ENCODE data around the gene LRRC3C.
A peak's percentile ranks its signal among the peaks of the same experiment; 100 is the strongest.
"Not testable (repeated sequence)": the region's sequence is repeated elsewhere in the genome, so short reads cannot be mapped to it uniquely, and the experiment has no call there.

The LRRC3C gene

DNA sequence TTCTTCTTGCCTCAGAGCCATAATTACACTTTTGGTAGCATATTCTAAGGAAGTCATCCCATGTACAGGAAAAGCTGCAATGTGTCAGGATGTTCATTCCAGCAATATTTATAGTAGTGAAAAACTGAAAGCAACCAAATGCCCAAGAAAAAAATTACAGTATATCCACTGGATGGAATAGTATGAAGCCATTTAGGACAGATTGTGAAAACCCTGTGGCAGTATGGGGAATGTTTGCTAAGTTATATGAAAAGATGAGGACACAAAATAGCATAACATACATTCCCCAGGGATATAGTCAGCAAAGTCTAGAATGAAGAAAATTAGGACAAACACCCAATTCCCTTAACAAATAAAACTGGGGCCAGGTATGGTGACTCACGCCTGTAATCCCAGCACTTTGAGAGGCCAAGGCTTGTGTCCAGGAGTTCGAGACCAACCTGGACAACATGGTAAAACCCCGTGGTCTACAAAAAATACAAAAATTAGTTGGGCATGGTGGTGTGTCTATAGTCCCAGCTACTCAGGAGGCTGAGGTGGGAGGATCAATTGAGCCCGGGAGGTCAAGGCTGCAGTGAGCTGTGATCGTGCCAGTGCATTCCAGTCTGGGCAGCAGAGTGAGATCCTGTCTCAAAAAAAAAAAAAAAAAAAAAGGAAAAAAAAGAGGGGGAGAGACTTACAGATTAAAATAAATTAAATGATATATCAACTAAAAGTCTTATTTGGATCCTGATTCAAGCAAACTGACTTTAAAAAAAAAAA lies 2.3 kb downstream of the LRRC3C start:
- Mint-ChIP-seq H3K4me3 (peak overlapping the region; percentile 45), H3K9me3 (no peaks in the 10 kb centered on the region), H3K27ac (peak overlapping the region; percentile 23)

DNA sequence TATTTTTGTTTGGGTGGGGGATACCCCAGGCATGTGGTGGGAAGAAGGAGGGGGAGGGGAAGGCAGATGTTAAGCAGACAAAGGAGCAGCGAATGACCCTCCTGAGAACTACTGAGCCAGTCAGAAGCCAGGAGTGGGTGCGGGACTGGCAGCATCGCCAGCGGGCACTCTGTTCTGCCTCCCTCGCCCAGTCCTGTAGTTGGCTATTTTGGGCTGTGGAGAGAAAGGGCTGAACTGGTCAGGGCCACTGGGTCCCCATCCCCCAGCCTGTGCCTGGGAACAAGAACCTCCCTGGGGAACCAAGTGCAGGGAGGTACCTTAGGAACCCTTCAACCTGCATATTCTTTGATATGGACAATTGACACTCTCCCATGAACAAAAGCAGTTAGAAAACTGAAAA lies 6.4 kb downstream of the LRRC3C start:
- peaks cover 9% of the 10 kb centered on the region for H3K4me1 Mint-ChIP-seq (ENCODE audit: low read depth)
- H3K27ac Mint-ChIP-seq: no peak overlapping the region
- no peaks in the 10 kb centered on the region for H3K36me3 Mint-ChIP-seq (ENCODE audit: low read depth)
- no peaks in the 10 kb centered on the region for H3K27me3 Mint-ChIP-seq
- H3K4me3 Mint-ChIP-seq: no peak overlapping the region
- H3K9me3 Mint-ChIP-seq: no peaks in the 10 kb centered on the region

More for the DNA sequence above, 2.3 kb downstream of the LRRC3C start:
- Mint-ChIP-seq H3K36me3 (ENCODE audit: low read depth) (no peaks in the 10 kb centered on the region), H3K27me3 (no peaks in the 10 kb centered on the region), H3K4me1 (ENCODE audit: low read depth) (peaks cover 40% of the 10 kb centered on the region)

DNA sequence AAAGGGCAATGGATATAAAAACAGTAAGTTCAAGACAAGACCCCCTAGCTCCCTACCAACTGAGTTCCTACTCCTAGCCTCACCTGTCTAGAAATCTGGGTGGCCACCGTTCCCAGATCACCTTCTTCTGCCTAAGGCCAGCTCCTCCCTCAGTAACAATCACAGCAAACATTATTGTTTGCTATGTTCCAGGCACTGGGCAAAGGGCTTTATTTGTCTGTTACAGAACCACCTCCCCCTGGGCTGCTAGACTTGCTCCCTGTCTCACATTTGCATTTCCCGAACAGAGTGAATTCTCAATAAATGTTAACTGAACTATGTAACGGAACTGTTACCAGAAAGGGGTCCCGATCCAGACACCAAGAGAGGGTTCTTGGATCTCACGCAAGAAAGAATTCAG lies 6.8 kb downstream of the LRRC3C start:
- peaks cover 9% of the 10 kb centered on the region for H3K4me1 Mint-ChIP-seq (ENCODE audit: low read depth)
- H3K9me3 Mint-ChIP-seq: no peaks in the 10 kb centered on the region
- no peak overlapping the region for H3K4me3 Mint-ChIP-seq
- H3K36me3 Mint-ChIP-seq (ENCODE audit: low read depth): no peaks in the 10 kb centered on the region
- no peaks in the 10 kb centered on the region for H3K27me3 Mint-ChIP-seq
- no peak overlapping the region for H3K27ac Mint-ChIP-seq

DNA sequence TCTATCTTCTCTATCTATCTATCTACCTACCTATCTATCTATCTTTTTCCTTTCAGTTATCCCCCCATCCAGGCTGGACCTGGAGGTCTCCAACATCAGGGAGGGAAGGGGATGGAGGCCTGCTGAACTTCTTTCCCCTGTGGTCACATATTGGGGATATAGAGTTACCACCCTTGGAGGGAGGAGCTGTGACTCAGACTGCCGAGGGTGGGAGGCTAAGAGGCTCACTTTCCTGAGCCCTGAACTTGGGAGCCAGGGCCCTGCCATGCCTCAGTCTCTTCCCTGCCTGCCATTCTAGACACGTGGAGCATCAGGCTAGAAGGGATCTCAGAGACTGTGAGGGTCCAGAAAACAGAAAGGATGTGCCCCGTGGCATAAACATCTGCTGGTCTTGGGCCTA lies 8.4 kb downstream of the LRRC3C start:
- Mint-ChIP-seq H3K4me1 (ENCODE audit: low read depth) (peaks cover 18% of the 10 kb centered on the region), H3K36me3 (ENCODE audit: low read depth) (no peaks in the 10 kb centered on the region), H3K9me3 (no peaks in the 10 kb centered on the region), H3K27me3 (no peaks in the 10 kb centered on the region), H3K27ac (no peak overlapping the region), H3K4me3 (no peak overlapping the region)

- Mint-ChIP-seq H3K9me3 (no peaks in the 10 kb centered on the region), H3K4me1 (ENCODE audit: low read depth) (peaks cover 22% of the 10 kb centered on the region), H3K36me3 (ENCODE audit: low read depth) (no peaks in the 10 kb centered on the region), H3K4me3 (no peak overlapping the region), H3K27me3 (no peaks in the 10 kb centered on the region), H3K27ac (no peak overlapping the region)
Observed at GRCh38 chr17:39937447-39937846, 9.9 kb downstream of the LRRC3C start.

DNA sequence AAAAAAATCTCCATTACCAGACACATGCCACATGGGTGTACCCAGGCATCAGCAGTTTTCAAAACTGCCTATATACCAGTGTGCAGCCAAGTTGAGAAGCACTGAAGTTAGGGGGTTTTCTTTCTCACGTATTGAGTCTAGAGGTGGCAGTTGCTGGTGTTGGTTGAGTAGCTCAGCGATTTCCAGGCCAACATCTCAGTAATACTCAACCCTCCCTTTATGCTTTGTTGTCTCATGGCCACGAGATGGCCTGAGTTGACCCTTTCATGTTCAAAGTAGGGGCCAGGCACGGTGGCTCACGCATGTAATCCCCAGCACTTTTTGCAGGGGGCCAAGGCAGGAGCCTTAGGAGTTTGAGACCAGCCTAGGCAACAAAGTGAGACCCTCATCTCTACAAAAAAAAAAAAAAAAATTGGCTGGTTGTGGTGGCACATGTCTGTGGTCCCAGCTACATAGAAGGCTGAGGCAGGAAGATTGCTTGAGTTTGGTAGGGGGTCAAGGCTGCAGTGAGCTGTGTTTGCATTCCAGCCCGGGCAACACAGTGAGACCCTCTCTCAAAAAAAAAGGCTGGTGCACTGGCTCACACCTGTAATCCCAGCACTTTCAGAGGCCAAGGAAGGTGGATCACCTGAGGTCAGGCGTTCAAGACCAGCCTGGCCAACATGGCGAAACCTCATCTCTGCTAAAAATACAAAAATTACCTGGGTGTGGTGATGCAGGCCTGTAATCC lies 10.8 kb downstream of the LRRC3C start:
- H3K4me3 Mint-ChIP-seq: no peak overlapping the region

DNA sequence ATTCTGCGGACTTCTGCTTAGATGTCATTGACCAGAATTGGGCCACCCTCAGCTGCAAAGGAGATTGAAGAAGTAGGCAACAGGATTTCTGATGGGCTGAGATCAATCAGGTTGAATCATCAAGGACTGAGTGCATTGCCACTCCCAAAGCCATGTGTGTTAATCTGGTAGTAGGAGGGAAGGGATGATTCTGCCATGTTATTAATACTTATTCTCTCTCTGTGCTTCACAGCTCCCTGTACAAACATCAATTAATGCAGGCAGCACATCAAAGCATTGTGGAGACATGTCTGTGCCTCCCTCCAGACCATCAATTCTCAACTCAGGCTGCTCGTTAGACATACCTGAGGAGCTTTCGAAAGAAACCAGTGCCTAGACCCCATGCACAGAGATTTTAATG lies 11.6 kb downstream of the LRRC3C start:
- Mint-ChIP-seq H3K27me3 (no peaks in the 10 kb centered on the region), H3K4me1 (ENCODE audit: low read depth) (peaks cover 22% of the 10 kb centered on the region), H3K9me3 (no peaks in the 10 kb centered on the region), H3K4me3 (no peak overlapping the region), H3K36me3 (ENCODE audit: low read depth) (no peaks in the 10 kb centered on the region), H3K27ac (no peak overlapping the region)

More for the DNA sequence above, 10.8 kb downstream of the LRRC3C start:
- Mint-ChIP-seq H3K27me3 (no peaks in the 10 kb centered on the region), H3K27ac (no peak overlapping the region), H3K9me3 (no peaks in the 10 kb centered on the region), H3K4me1 (ENCODE audit: low read depth) (peaks cover 22% of the 10 kb centered on the region), H3K36me3 (ENCODE audit: low read depth) (no peaks in the 10 kb centered on the region)

- H3K4me3 Mint-ChIP-seq: no peak overlapping the region
Observed at GRCh38 chr17:39939588-39940419, 12.3 kb downstream of the LRRC3C start.

GRCh38 chr17:39943702-39944392 lies 16.3 kb downstream of the LRRC3C start:
- H3K36me3 Mint-ChIP-seq (ENCODE audit: low read depth): no peaks in the 10 kb centered on the region
- peaks cover 28% of the 10 kb centered on the region for H3K4me1 Mint-ChIP-seq (ENCODE audit: low read depth)
- no peaks in the 10 kb centered on the region for H3K9me3 Mint-ChIP-seq
- H3K4me3 Mint-ChIP-seq: no peak overlapping the region
- no peak overlapping the region for H3K27ac Mint-ChIP-seq
- H3K27me3 Mint-ChIP-seq: no peaks in the 10 kb centered on the region

More at GRCh38 chr17:39939588-39940419, 12.3 kb downstream of the LRRC3C start:
- Mint-ChIP-seq H3K9me3 (no peaks in the 10 kb centered on the region), H3K36me3 (ENCODE audit: low read depth) (no peaks in the 10 kb centered on the region), H3K27ac (no peak overlapping the region), H3K27me3 (no peaks in the 10 kb centered on the region), H3K4me1 (ENCODE audit: low read depth) (peaks cover 22% of the 10 kb centered on the region)

DNA sequence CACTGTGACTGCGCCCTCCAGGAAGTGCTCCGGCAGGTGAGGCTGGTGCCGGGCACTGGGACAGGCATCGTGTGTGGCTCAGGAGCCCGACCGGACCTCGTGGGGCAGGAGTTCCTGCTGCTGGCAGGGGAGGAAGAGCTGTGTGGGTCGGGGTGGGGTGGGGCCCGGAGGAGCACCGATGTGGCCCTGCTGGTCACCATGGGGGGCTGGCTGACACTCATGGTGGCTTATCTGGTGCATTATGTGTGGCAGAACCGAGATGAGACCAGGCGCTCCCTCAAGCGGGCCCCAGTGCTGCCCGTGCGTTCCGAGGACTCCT lies 16.8 kb downstream of the LRRC3C start:
- Mint-ChIP-seq H3K27me3 (no peaks in the 10 kb centered on the region), H3K4me1 (ENCODE audit: low read depth) (peaks cover 28% of the 10 kb centered on the region), H3K9me3 (no peaks in the 10 kb centered on the region), H3K4me3 (no peak overlapping the region), H3K36me3 (ENCODE audit: low read depth) (no peaks in the 10 kb centered on the region), H3K27ac (no peak overlapping the region)

DNA sequence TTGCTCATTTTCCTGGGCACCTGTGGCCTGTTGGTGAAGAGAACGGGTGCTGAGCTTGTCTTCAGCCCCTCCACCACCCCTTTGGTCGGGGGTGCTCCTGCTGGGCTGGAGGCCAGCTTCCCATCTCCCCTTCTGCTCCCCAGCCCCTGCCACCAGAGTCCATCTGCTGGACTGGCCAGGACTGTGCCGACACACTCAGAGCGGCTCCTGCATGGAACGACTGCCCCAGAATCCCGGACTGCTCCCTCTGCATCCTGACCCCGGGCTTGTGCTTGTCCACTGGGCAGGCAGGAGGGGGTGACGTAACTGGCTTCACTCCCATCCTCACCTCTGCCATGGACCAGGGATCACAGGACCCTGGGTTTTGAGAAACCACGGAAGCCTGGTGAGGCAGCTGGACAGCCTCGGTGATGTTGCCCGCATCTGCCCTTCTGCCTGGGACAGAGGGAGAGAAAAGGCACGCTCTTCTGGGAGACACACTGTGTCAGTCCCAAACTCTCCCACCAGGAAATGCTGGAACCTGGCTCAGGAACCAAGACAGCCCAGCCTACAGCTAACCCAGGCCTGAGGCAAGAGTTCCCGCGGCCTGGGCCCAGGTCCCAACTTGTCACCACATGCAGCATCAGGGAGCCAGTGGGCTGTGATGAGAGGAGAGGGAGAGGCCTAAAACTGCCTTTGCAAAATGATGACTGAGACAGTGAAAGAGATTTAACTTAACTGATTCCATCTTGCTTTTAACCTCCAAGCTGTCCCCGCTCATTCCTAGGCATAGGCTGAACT lies 19.2 kb downstream of the LRRC3C start:
- H3K36me3 Mint-ChIP-seq (ENCODE audit: low read depth): no peaks in the 10 kb centered on the region
- no peak overlapping the region for H3K27ac Mint-ChIP-seq
- no peak overlapping the region for H3K4me3 Mint-ChIP-seq
- peaks cover 14% of the 10 kb centered on the region for H3K4me1 Mint-ChIP-seq (ENCODE audit: low read depth)
- no peaks in the 10 kb centered on the region for H3K27me3 Mint-ChIP-seq
- H3K9me3 Mint-ChIP-seq: no peaks in the 10 kb centered on the region

- H3K4me3 Mint-ChIP-seq: not testable (repeated sequence)
Observed at GRCh38 chr17:39948489-39948828, 20.9 kb downstream of the LRRC3C start.

DNA sequence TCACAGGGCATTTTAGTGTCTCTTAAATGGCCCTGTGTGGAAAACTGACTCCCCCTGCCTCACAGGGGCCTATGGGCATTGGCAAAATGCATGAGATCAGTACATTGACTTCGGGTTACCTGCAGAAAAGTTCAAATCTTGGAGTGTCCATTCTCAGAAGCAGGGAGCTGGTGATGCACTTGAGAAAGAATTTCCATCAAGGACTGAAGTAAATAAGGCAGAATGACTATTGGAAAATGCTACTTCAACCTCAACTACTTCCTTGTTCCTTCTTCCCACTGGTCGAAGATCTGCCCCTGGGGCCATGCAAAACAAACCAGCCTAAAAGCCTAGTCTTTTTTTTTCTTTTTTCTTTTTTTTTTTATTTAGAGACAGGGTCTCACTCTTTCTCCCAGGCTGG lies 21.5 kb downstream of the LRRC3C start:
- Mint-ChIP-seq H3K27ac (no peak overlapping the region), H3K4me1 (ENCODE audit: low read depth) (peaks cover 19% of the 10 kb centered on the region), H3K4me3 (no peak overlapping the region), H3K36me3 (ENCODE audit: low read depth) (no peaks in the 10 kb centered on the region), H3K27me3 (no peaks in the 10 kb centered on the region), H3K9me3 (no peaks in the 10 kb centered on the region)

More at GRCh38 chr17:39948489-39948828, 20.9 kb downstream of the LRRC3C start:
- H3K27me3 Mint-ChIP-seq; H3K9me3 Mint-ChIP-seq; H3K36me3 Mint-ChIP-seq (ENCODE audit: low read depth); H3K27ac Mint-ChIP-seq: not testable (repeated sequence)
- H3K4me1 Mint-ChIP-seq (ENCODE audit: low read depth): peaks cover 16% of the 10 kb centered on the region

- H3K9me3 Mint-ChIP-seq: no peaks in the 10 kb centered on the region
- no peaks in the 10 kb centered on the region for H3K27me3 Mint-ChIP-seq
- H3K36me3 Mint-ChIP-seq (ENCODE audit: low read depth): no peaks in the 10 kb centered on the region
- peaks cover 19% of the 10 kb centered on the region for H3K4me1 Mint-ChIP-seq (ENCODE audit: low read depth)
- no peak overlapping the region for H3K27ac Mint-ChIP-seq
- no peak overlapping the region for H3K4me3 Mint-ChIP-seq
Observed at GRCh38 chr17:39950871-39951348, 23.4 kb downstream of the LRRC3C start.

Data from stimulated activated naive CD8-positive, alpha-beta T cell treated with anti-CD3 and anti-CD28 coated beads, Interleukin-15, Interleukin-2, amounts not matched to agents 100 ng/mL and 50 ng/mL, for 24 hours (primary cell).